NB4 (cell line): ENCODE results near the gene FAM217A.
A peak's percentile ranks its signal among the peaks of the same experiment; 100 is the strongest.

ENCODE experiments used
- DNase-seq: peaks from one replicate; pipeline ENCODE4 v3.0.0; 2010; ENCODE audit warnings: low read depth
- H3K4me3 ChIP-seq: one replicate; pipeline ENCODE4 v1.5.1; 2011; ENCODE audit warnings: mild to moderate bottlenecking, low read depth, low read length, moderate library complexity
- MAX ChIP-seq: IDR thresholded peaks from 2 replicates; pipeline ENCODE4 v1.6.1; 2011; ENCODE audit warnings: low read depth, low read length
- MYC ChIP-seq: IDR thresholded peaks from 2 replicates; pipeline ENCODE4 v1.6.1; 2011; ENCODE audit warnings: low read depth, low read length
- POLR2A ChIP-seq: IDR thresholded peaks from 2 replicates; pipeline ENCODE4 v1.6.1; 2011; ENCODE audit warnings: mild to moderate bottlenecking; ENCODE audit not compliant: insufficient read length; ENCODE audit errors: extremely low read depth
- TF ChIP-seq, protein P1 (sequence below): IDR thresholded peaks from one replicate; pipeline ENCODE4 v1.5.1; 2012; ENCODE audit warnings: low read depth, low read length

The FAM217A gene

DNA sequence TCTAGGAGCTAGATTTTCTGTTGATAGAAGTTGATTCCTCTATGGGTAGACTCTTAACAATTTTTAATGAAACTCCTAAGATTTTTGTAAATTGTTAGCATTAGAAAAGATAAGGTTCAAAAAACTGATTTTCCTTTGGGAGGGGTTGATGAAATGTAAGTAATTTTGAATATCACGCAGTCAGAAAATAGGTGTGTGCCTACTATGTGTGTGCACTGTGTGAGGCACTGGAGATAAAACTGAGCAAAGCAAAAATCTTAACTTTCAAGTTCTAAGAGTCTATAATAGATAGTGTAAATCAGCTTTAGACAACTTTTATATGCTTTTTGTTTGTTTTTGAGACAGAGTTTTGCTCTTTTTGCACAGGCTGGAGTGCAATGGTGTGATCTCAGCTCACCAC, 53.3 kb downstream of the FAM217A start:
- TF ChIP-seq, protein P1, sequence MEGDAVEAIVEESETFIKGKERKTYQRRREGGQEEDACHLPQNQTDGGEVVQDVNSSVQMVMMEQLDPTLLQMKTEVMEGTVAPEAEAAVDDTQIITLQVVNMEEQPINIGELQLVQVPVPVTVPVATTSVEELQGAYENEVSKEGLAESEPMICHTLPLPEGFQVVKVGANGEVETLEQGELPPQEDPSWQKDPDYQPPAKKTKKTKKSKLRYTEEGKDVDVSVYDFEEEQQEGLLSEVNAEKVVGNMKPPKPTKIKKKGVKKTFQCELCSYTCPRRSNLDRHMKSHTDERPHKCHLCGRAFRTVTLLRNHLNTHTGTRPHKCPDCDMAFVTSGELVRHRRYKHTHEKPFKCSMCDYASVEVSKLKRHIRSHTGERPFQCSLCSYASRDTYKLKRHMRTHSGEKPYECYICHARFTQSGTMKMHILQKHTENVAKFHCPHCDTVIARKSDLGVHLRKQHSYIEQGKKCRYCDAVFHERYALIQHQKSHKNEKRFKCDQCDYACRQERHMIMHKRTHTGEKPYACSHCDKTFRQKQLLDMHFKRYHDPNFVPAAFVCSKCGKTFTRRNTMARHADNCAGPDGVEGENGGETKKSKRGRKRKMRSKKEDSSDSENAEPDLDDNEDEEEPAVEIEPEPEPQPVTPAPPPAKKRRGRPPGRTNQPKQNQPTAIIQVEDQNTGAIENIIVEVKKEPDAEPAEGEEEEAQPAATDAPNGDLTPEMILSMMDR = no peak
- TF ChIP-seq MAX = no peak
- no peak for TF ChIP-seq MYC
- TF ChIP-seq POLR2A = no peak
- H3K4me3 ChIP-seq = peak overlapping the region; percentile 39

GRCh38 chr6:4023240-4023639, 55.7 kb downstream of the FAM217A start:
- no peak for TF ChIP-seq MYC
- TF ChIP-seq MAX = no peak
- TF ChIP-seq, protein P1 = no peak
- TF ChIP-seq POLR2A = no peak
- no peak for DNase-seq
- peak overlapping the region; percentile 83 for H3K4me3 ChIP-seq

More for the DNA sequence above, 53.3 kb downstream of the FAM217A start:
- DNase-seq = no peak

GRCh38 chr6:4021854-4022695, 56.9 kb downstream of the FAM217A start:
- no peak for DNase-seq
- TF ChIP-seq POLR2A = no peak
- H3K4me3 ChIP-seq = peak overlapping the region; percentile 83

- peak overlapping the region; percentile 83 for H3K4me3 ChIP-seq
- peak; percentile 99 for DNase-seq
- TF ChIP-seq POLR2A (peak; percentile 76), MYC (peak; percentile 52), MAX (peak; percentile 78)
- TF ChIP-seq, protein P1 = no peak
These were observed 57.6 kb downstream of the FAM217A start for GRCh38 chr6:4021133-4021853.

DNA sequence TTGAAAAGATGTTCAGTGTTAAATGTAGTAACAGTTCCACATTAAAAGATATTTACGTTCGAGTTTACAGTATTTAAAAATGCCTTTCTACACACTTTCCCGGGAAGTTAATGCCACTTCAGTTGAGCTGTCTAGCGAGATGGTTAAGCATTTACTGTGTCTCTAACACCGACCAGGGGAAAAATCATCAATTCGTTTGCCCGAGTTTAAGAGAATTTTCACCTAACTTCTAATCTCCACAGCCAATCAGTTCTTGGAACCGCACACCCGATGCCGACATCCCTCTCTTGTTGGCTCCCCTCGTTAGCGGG, 58.2 kb downstream of the FAM217A start:
- no peak for TF ChIP-seq POLR2A
- TF ChIP-seq MAX = no peak
- no peak for TF ChIP-seq MYC
- TF ChIP-seq, protein P1 = no peak
- DNase-seq = no peak
- H3K4me3 ChIP-seq = peak overlapping the region; percentile 83

DNA sequence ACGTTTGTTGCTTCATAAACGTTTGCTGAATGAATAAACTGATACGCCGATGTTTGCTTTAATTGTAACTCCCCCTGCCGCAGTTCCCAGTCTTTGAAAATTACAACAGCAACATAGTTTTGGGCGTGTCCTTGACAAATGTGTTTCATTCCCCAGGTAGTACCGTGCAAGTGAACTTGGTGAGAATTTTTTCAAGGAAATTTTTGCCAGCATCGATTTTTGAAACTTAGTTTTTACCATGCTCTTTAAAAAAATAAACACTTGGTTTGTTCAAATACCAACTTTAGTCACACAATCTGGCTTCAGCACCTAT, 60.1 kb downstream of the FAM217A start:
- DNase-seq = no peak
- no peak for TF ChIP-seq MYC
- TF ChIP-seq POLR2A = no peak
- no peak for TF ChIP-seq MAX
- TF ChIP-seq, protein P1 = no peak
- peak overlapping the region; percentile 62 for H3K4me3 ChIP-seq
